HG03139 (cell line): ENCODE results near the gene CFHR3.
"Not testable (repeated sequence)": the region's sequence is repeated elsewhere in the genome, so short reads cannot be mapped to it uniquely, and the experiment has no call there.

Experiments used
- ATAC-seq: cut with Tn5 transposase; IDR thresholded peaks from one replicate; pipeline ENCODE4 v1.9.1; 2021; ENCODE audit not compliant: unreplicated experiment

CFHR3 gene

GRCh38 chr1:196774603-196775002 is at the start of gene CFHR3:
TSS of gene CFHR3 (plus strand) at chr1:196774840. CDS start at chr1:196774887, 47 bp downstream.
- no peak for ATAC-seq

GRCh38 chr1:196732526-196732925 is 42.1 kb upstream of the CFHR3 start:
- ATAC-seq = no peak

GRCh38 chr1:196733091-196733970 is 41.3 kb upstream of the CFHR3 start:
- ATAC-seq = no peak

GRCh38 chr1:196734006-196734405 is 40.6 kb upstream of the CFHR3 start:
- ATAC-seq = no peak

- ATAC-seq = no peak
These were observed 40.2 kb upstream of the CFHR3 start for GRCh38 chr1:196734460-196734859.

GRCh38 chr1:196738730-196739129 is 35.9 kb upstream of the CFHR3 start:
- no peak for ATAC-seq

GRCh38 chr1:196743244-196743643 is 31.4 kb upstream of the CFHR3 start:
- ATAC-seq = peak; percentile 81

GRCh38 chr1:196765019-196765740 is 9.5 kb upstream of the CFHR3 start:
- not testable (repeated sequence) for ATAC-seq

GRCh38 chr1:196769823-196770222 is 4.8 kb upstream of the CFHR3 start:
- not testable (repeated sequence) for ATAC-seq

- no peak for ATAC-seq
These were observed 927 bp upstream of the CFHR3 start for GRCh38 chr1:196773713-196774112.

GRCh38 chr1:196774175-196774574 is 465 bp upstream of the CFHR3 start:
- ATAC-seq = no peak

- ATAC-seq = no peak
These were observed 3.0 kb downstream of the CFHR3 start for GRCh38 chr1:196777603-196778002.

- ATAC-seq = no peak
These were observed 4.5 kb downstream of the CFHR3 start for GRCh38 chr1:196779093-196779492.

- ATAC-seq = not testable (repeated sequence)
These were observed 16.6 kb downstream of the CFHR3 start for GRCh38 chr1:196791252-196791651.

- ATAC-seq = not testable (repeated sequence)
These were observed 19.5 kb downstream of the CFHR3 start for GRCh38 chr1:196794103-196794502.

- ATAC-seq = no peak
These were observed 23.3 kb downstream of the CFHR3 start for GRCh38 chr1:196797891-196798290.

GRCh38 chr1:196801920-196802319 is 27.3 kb downstream of the CFHR3 start:
- ATAC-seq = not testable (repeated sequence)

GRCh38 chr1:196808529-196809235 is 34.0 kb downstream of the CFHR3 start:
- ATAC-seq = no peak

GRCh38 chr1:196817442-196817841 is 42.8 kb downstream of the CFHR3 start:
- not testable (repeated sequence) for ATAC-seq

- not testable (repeated sequence) for ATAC-seq
These were observed 44.9 kb downstream of the CFHR3 start, which contains the start of gene CFHR1 for GRCh38 chr1:196819531-196819930. TSS of gene CFHR1 (plus strand) at chr1:196819731. CDS start at chr1:196819845, 114 bp downstream.

- not testable (repeated sequence) for ATAC-seq
These were observed 53.2 kb downstream of the CFHR3 start for GRCh38 chr1:196827860-196828259.
